Hepatocyte (in vitro differentiated cells): ENCODE results near the gene STK17B. TPM values are rescaled to one million over a fixed set of nuclear protein-coding genes. Genes with fewer than 3 reads are reported as not detected.
A peak's percentile ranks its signal among the peaks of the same experiment; 100 is the strongest.

Source experiments
- DNase-seq: peaks from one replicate; pipeline ENCODE4 v3.0.0-alpha.2; 2016; ENCODE audit warnings: low spot score
- H2AFZ ChIP-seq: fragments of 200-600 bp; sonication (generic); 2 replicates; pipeline ENCODE4 v1.6.0; 2016; ENCODE audit warnings: antibody characterized with exemption, mild to moderate bottlenecking
- H3K27ac ChIP-seq: fragments of 200-600 bp; sonication (generic); 2 replicates; pipeline ENCODE4 v1.5.1; 2016; ENCODE audit warnings: mild to moderate bottlenecking
- H3K27me3 ChIP-seq: fragments of 200-600 bp; sonication (generic); 2 replicates; pipeline ENCODE4 v1.6.1; 2016
- H3K36me3 ChIP-seq: fragments of 200-600 bp; sonication (generic); replicated peaks from 2 replicates; pipeline ENCODE4 v1.5.1; 2016; ENCODE audit warnings: low read depth; ENCODE audit not compliant: insufficient read depth
- H3K4me1 ChIP-seq: fragments of 200-600 bp; sonication (generic); 2 replicates; pipeline ENCODE4 v1.5.1; 2016; ENCODE audit warnings: mild to moderate bottlenecking, moderate library complexity; ENCODE audit not compliant: insufficient read depth
- H3K4me2 ChIP-seq: fragments of 200-600 bp; sonication (generic); 2 replicates; pipeline ENCODE4 v1.6.0; 2016
- H3K4me3 ChIP-seq: fragments of 200-600 bp; sonication (generic); 2 replicates; pipeline ENCODE4 v1.5.1; 2016; ENCODE audit warnings: mild to moderate bottlenecking
- H3K79me2 ChIP-seq: fragments of 200-600 bp; sonication (generic); 2 replicates; pipeline ENCODE4 v1.6.0; 2017; ENCODE audit warnings: mild to moderate bottlenecking
- H3K9me2 ChIP-seq: fragments of 200-600 bp; sonication (generic); replicated peaks from 2 replicates; pipeline ENCODE4 v1.6.0; 2017; ENCODE audit warnings: mild to moderate bottlenecking; ENCODE audit not compliant: insufficient read depth
- H3K9me3 ChIP-seq: fragments of 200-600 bp; sonication (generic); 2 replicates; pipeline ENCODE4 v1.5.1; 2016; ENCODE audit warnings: low read depth, mild to moderate bottlenecking
- H4K20me1 ChIP-seq: fragments of 200-600 bp; sonication (generic); 2 replicates; pipeline ENCODE4 v1.6.0; 2016; ENCODE audit warnings: mild to moderate bottlenecking; ENCODE audit not compliant: insufficient read depth, poor library complexity, severe bottlenecking
- EZH2 ChIP-seq: fragments of 200-600 bp; sonication (generic); IDR thresholded peaks from 2 replicates; pipeline ENCODE4 v1.6.1; 2016; ENCODE audit warnings: antibody characterized with exemption, mild to moderate bottlenecking, borderline replicate concordance
- EZH2phosphoT487 ChIP-seq: fragments of 200-600 bp; sonication (generic); IDR thresholded peaks from one replicate; pipeline ENCODE4 v1.6.1; 2018; ENCODE audit warnings: antibody characterized with exemption, mild to moderate bottlenecking, low read depth, moderate library complexity; ENCODE audit not compliant: unreplicated experiment, severe bottlenecking
- WGBS: methylation state at CpG from one replicate; pipeline ENCODE4 v1.1.6; 2016; ENCODE audit warnings: low lambda C conversion rate; ENCODE audit errors: missing lambda C conversion rate; 5-methylcytosine and 5-hydroxymethylcytosine counted together
- polyA plus RNA-seq: library from polyadenylated mRNA; unstranded; fragments of >200 nt; fragmentation: Nextera tagmentation; extraction: Ambion mirVana; gene quantifications from 2 replicates; pipeline ENCODE4 v1.2.1, GENCODE V29; 2016
- total RNA-seq: library from RNA; depleted of rRNA; stranded (reverse); fragments of >200 nt; gene quantifications from 2 replicates; pipeline ENCODE4 v1.2.3, GENCODE V29; 2014
- TF ChIP-seq, protein P1 (sequence below): fragments of 200-600 bp; sonication (generic); IDR thresholded peaks from 2 replicates; pipeline ENCODE4 v1.5.1; 2016; ENCODE audit warnings: antibody characterized with exemption, mild to moderate bottlenecking; ENCODE audit not compliant: poor library complexity

STK17B gene
- total and polyA plus RNA-seq, 2 experiments from 2014 or later, result 6.4 to 45.5 TPM

DNA sequence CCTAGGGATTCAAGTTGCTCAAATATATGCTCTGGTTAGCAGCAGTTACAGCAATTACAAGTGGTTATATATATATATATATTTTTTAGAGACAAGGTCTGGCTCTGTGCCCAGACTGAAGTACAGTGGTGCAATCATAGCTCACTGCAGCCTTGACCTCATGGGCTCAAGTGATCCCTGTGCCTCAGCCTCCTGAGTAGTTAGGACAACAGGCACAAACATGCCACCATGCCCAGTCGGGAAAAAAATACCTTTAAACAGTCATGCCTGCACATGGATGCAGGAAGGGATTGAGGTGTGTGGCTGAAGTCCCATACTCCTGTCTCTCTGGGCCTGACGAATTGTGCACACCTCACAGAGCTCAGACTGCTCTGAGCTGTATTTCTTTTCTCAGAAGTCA lies 83.2 kb downstream of the STK17B start:
- Histone ChIP-seq H3K27me3 (no peaks in the 10 kb centered on the region), H3K4me2 (no peak overlapping the region), H3K9me3 (no peaks in the 10 kb centered on the region), H3K36me3 (no peaks in the 10 kb centered on the region), H3K4me3 (no peak overlapping the region), H3K79me2 (no peaks in the 10 kb centered on the region), H3K9me2 (no peaks in the 10 kb centered on the region), H3K4me1 (no peaks in the 10 kb centered on the region), H3K27ac (no peak overlapping the region), H4K20me1 (no peaks in the 10 kb centered on the region), H2AFZ (no peak overlapping the region)
- no peak for TF ChIP-seq EZH2phosphoT487
- no peak for TF ChIP-seq EZH2
- TF ChIP-seq, protein P1, sequence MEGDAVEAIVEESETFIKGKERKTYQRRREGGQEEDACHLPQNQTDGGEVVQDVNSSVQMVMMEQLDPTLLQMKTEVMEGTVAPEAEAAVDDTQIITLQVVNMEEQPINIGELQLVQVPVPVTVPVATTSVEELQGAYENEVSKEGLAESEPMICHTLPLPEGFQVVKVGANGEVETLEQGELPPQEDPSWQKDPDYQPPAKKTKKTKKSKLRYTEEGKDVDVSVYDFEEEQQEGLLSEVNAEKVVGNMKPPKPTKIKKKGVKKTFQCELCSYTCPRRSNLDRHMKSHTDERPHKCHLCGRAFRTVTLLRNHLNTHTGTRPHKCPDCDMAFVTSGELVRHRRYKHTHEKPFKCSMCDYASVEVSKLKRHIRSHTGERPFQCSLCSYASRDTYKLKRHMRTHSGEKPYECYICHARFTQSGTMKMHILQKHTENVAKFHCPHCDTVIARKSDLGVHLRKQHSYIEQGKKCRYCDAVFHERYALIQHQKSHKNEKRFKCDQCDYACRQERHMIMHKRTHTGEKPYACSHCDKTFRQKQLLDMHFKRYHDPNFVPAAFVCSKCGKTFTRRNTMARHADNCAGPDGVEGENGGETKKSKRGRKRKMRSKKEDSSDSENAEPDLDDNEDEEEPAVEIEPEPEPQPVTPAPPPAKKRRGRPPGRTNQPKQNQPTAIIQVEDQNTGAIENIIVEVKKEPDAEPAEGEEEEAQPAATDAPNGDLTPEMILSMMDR, result no peak
- peak; percentile 39 for DNase-seq
- 71% methylated on average over 2 of the region's 2 CpGs for WGBS

GRCh38 chr2:196086517-196087368 lies 84.6 kb downstream of the STK17B start:
- Histone ChIP-seq H2AFZ (no peak overlapping the region), H3K4me2 (no peak overlapping the region), H3K36me3 (no peaks in the 10 kb centered on the region), H3K79me2 (no peaks in the 10 kb centered on the region), H3K27ac (no peak overlapping the region), H3K9me2 (no peaks in the 10 kb centered on the region), H3K4me1 (no peaks in the 10 kb centered on the region), H3K27me3 (no peaks in the 10 kb centered on the region), H4K20me1 (no peaks in the 10 kb centered on the region), H3K9me3 (no peaks in the 10 kb centered on the region), H3K4me3 (no peak overlapping the region)
- TF ChIP-seq EZH2 (no peak), EZH2phosphoT487 (no peak)
- TF ChIP-seq, protein P1, result no peak
- DNase-seq, result no peak
- 81% methylated on average over 7 of the region's 7 CpGs for WGBS

- Histone ChIP-seq H3K9me2 (no peaks in the 10 kb centered on the region), H3K27me3 (no peaks in the 10 kb centered on the region), H3K9me3 (no peaks in the 10 kb centered on the region), H3K4me2 (no peak overlapping the region), H2AFZ (no peak overlapping the region), H3K36me3 (no peaks in the 10 kb centered on the region), H3K27ac (no peak overlapping the region), H3K4me1 (peaks cover 11% of the 10 kb centered on the region), H3K79me2 (no peaks in the 10 kb centered on the region), H3K4me3 (no peak overlapping the region), H4K20me1 (no peaks in the 10 kb centered on the region)
- TF ChIP-seq EZH2 (no peak), EZH2phosphoT487 (no peak)
- TF ChIP-seq, protein P1, result no peak
- no peak for DNase-seq
- 86% methylated on average over 5 of the region's 5 CpGs for WGBS
These were observed 87.8 kb downstream of the STK17B start for GRCh38 chr2:196083601-196084000.

Other genes starting within 250 kb of the STK17B start
- gene DNAH7, start 102.7 kb downstream of the STK17B start, total RNA-seq, result 0.68 and 1.2 TPM in 2 replicates
- gene DNAH7, start 102.7 kb downstream of the STK17B start, polyA plus RNA-seq, result 0.29 and 0.51 TPM in 2 replicates